DOHH2 (cell line): Measurements from ENCODE around the gene TTF1.

Source experiments
- H3F3A ChIP-seq: fragments of 200-600 bp; sonication (generic), shearing (Covaris generic); 2 replicates; pipeline ENCODE4 v1.6.0; 2016; ENCODE audit warnings: antibody characterized with exemption, mild to moderate bottlenecking; ENCODE audit not compliant: control insufficient read depth, insufficient read depth
- H3K27ac ChIP-seq: fragments of 200-600 bp; sonication (generic); 2 replicates; pipeline ENCODE4 v1.5.1; 2014; ENCODE audit warnings: low read depth, mild to moderate bottlenecking, low read length, moderate library complexity
- H3K27me3 ChIP-seq: fragments of 200-600 bp; sonication (generic); 2 replicates; pipeline ENCODE4 v1.6.1; 2014; ENCODE audit warnings: mild to moderate bottlenecking, low read length, mixed read lengths; ENCODE audit not compliant: control insufficient read depth
- H3K36me3 ChIP-seq: fragments of 200-600 bp; sonication (generic); 2 replicates; pipeline ENCODE4 v1.6.1; 2014; ENCODE audit warnings: mild to moderate bottlenecking, low read length, moderate library complexity, mixed read lengths; ENCODE audit not compliant: control insufficient read depth
- H3K4me1 ChIP-seq: fragments of 200-600 bp; sonication (generic); 2 replicates; pipeline ENCODE4 v1.6.1; 2014; ENCODE audit warnings: mild to moderate bottlenecking, low read length, mixed read lengths; ENCODE audit not compliant: control insufficient read depth
- H3K4me2 ChIP-seq: fragments of 200-600 bp; sonication (generic); 2 replicates; pipeline ENCODE4 v1.6.0; 2014; ENCODE audit warnings: mild to moderate bottlenecking, low read length, moderate library complexity
- H3K4me3 ChIP-seq: fragments of 200-600 bp; sonication (generic); 2 replicates; pipeline ENCODE4 v1.5.1; 2014; ENCODE audit warnings: mild to moderate bottlenecking, low read length, mixed read lengths
- H3K79me2 ChIP-seq: fragments of 200-600 bp; sonication (generic); 2 replicates; pipeline ENCODE4 v1.6.1; 2014; ENCODE audit warnings: mild to moderate bottlenecking, low read length, mixed read lengths; ENCODE audit not compliant: control insufficient read depth
- H3K9me2 ChIP-seq: fragments of 200-600 bp; sonication (generic); replicated peaks from 2 replicates; pipeline ENCODE4 v1.6.1; 2014; ENCODE audit warnings: mild to moderate bottlenecking, low read length, mixed read lengths; ENCODE audit not compliant: control insufficient read depth
- H3K9me3 ChIP-seq: fragments of 200-600 bp; sonication (generic); 2 replicates; pipeline ENCODE4 v1.6.1; 2014; ENCODE audit warnings: antibody characterized with exemption, low read length, mixed read lengths; ENCODE audit not compliant: control insufficient read depth, insufficient read depth
- H4K20me1 ChIP-seq: fragments of 200-600 bp; sonication (generic); 2 replicates; pipeline ENCODE4 v1.6.0; 2014; ENCODE audit warnings: low read depth, mild to moderate bottlenecking, antibody characterized with exemption, low read length, moderate library complexity; ENCODE audit not compliant: control insufficient read depth, insufficient read depth
- CTCF ChIP-seq: fragments of 200-600 bp; sonication (generic); IDR thresholded peaks from one replicate; pipeline ENCODE4 v1.5.1; 2014; ENCODE audit warnings: antibody characterized with exemption, mild to moderate bottlenecking, low read depth, low read length; ENCODE audit not compliant: poor library complexity, severe bottlenecking
- EZH2phosphoT487 ChIP-seq: fragments of 200-600 bp; sonication (generic); IDR thresholded peaks from 2 replicates; pipeline ENCODE4 v1.6.1; 2017; ENCODE audit warnings: borderline replicate concordance, mild to moderate bottlenecking, antibody characterized with exemption, low read length, moderate library complexity, mixed read lengths

The TTF1 gene

GRCh38 chr9:132354637-132355355 is 51.8 kb downstream of the TTF1 start, which contains the start of gene SETX:
Gene SETX (minus strand): TSS chr9:132354986. CDS start chr9:132349428, 5,558 bp downstream.
- H3K36me3 ChIP-seq, result peaks cover 48% of the 10 kb centered on the region
- H3K4me3 ChIP-seq, result peak within 1 kb of the TSS; percentile 86
- H3F3A ChIP-seq, result peaks cover 21% of the 10 kb centered on the region
- no peaks in the 10 kb centered on the region for H3K9me3 ChIP-seq
- no peaks in the 10 kb centered on the region for H3K9me2 ChIP-seq
- 0 out of 2 replicates have a peak, but pooled peaks cover 4% of the 10 kb centered on the region for H4K20me1 ChIP-seq
- H3K27ac ChIP-seq, result peak within 1 kb of the TSS; percentile 81
- peaks cover 65% of the 10 kb centered on the region for H3K4me1 ChIP-seq
- H3K79me2 ChIP-seq, result peaks cover 48% of the 10 kb centered on the region
- H3K27me3 ChIP-seq, result no peaks in the 10 kb centered on the region
- TF ChIP-seq EZH2phosphoT487, result no peak
- TF ChIP-seq CTCF, result no peak
- peak within 1 kb of the TSS; percentile 74 for H3K4me2 ChIP-seq

GRCh38 chr9:132351404-132352045 is 55.1 kb downstream of the TTF1 start:
- Histone ChIP-seq H3K36me3 (peaks cover 80% of the 10 kb centered on the region), H3K4me2 (peak overlapping the region; percentile 74), H4K20me1 (peaks cover 8% of the 10 kb centered on the region; the same call in 1 of the 2 replicates), H3K4me3 (peak overlapping the region; percentile 86), H3K9me3 (no peaks in the 10 kb centered on the region), H3K9me2 (no peaks in the 10 kb centered on the region), H3K4me1 (peaks cover 63% of the 10 kb centered on the region), H3F3A (peaks cover 11% of the 10 kb centered on the region; the same call in 1 of the 2 replicates), H3K27me3 (no peaks in the 10 kb centered on the region), H3K27ac (peak overlapping the region; percentile 81), H3K79me2 (peaks cover 74% of the 10 kb centered on the region)
- no peak for TF ChIP-seq EZH2phosphoT487

DNA sequence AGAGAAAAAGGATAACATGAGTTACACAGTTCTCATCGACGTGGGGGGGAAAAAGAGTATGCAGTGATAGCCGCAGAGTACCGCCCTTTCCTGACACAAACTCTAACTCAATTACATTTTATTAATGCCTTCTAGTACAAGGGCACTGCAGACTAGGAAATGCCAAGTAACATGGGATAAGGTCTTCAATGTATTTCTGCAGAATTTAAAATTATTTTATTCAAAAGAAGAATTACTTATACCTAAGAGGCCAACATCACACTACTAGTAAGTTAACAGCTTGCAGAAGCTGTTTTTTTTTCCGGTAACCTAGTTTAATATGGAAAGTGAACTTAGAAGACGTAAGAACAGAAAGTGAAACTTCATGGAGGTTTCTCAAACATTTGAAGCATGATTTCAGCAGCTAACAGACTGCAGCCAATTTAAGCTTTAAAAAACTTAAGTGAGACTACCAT is 55.8 kb downstream of the TTF1 start:
- Histone ChIP-seq H3K4me3 (peak overlapping the region; percentile 86), H4K20me1 (peaks cover 8% of the 10 kb centered on the region; the same call in 1 of the 2 replicates), H3K79me2 (peaks cover 79% of the 10 kb centered on the region), H3K4me2 (peak overlapping the region; percentile 74), H3K27ac (peak overlapping the region; percentile 81), H3F3A (peaks cover 11% of the 10 kb centered on the region; the same call in 1 of the 2 replicates), H3K9me2 (no peaks in the 10 kb centered on the region), H3K4me1 (peaks cover 58% of the 10 kb centered on the region), H3K9me3 (no peaks in the 10 kb centered on the region), H3K27me3 (no peaks in the 10 kb centered on the region), H3K36me3 (peaks cover 87% of the 10 kb centered on the region)
- TF ChIP-seq EZH2phosphoT487, result no peak
- TF ChIP-seq CTCF, result no peak

DNA sequence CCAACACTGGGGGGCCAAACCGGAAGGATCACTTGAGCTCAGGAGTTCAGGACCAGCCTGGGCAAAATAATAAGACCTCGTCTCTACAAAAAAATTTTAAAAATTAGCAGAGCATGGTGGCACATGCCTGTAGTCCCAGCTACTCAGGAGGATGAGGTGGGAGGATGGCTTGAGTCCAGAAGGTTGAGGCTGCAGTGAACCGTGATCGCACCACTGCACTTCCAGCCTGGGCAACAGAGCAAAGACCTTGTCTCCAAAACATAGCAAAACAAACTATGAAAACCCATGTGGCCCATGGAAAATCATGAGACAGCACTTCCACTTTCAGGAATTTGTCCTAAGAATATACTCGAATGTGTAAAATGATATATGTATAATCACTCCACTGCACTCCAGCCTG is 58.0 kb downstream of the TTF1 start:
- H3K27me3 ChIP-seq, result no peaks in the 10 kb centered on the region
- no peaks in the 10 kb centered on the region for H3K9me3 ChIP-seq
- no peaks in the 10 kb centered on the region for H3K9me2 ChIP-seq
- H3K4me3 ChIP-seq, result no peak overlapping the region
- no peak overlapping the region for H3K4me2 ChIP-seq
- TF ChIP-seq CTCF (no peak), EZH2phosphoT487 (no peak)
- H3K4me1 ChIP-seq, result peaks cover 51% of the 10 kb centered on the region
- H3K36me3 ChIP-seq, result peaks cover 99% of the 10 kb centered on the region
- no peak overlapping the region for H3K27ac ChIP-seq
- H3F3A ChIP-seq, result peaks cover 11% of the 10 kb centered on the region; the same call in 1 of the 2 replicates
- H3K79me2 ChIP-seq, result peaks cover 79% of the 10 kb centered on the region
- H4K20me1 ChIP-seq, result peaks cover 4% of the 10 kb centered on the region; the same call in 1 of the 2 replicates
